ENCODE results near the gene SOX4.
A peak's percentile ranks its signal among the peaks of the same experiment; 100 is the strongest.

SOX4 gene

GRCh38 chr6:21595285-21596144 is 2.0 kb downstream of the SOX4 start:
- no peaks in the 10 kb centered on the region for H4K20me1 ChIP-seq (ENCODE audit: control insufficient read depth, insufficient read depth, low read depth, low read length)
- peaks cover 26% of the 10 kb centered on the region for H3K79me2 ChIP-seq (ENCODE audit: control insufficient read depth, low read length)

GRCh38 chr6:21596145-21596948 is 2.8 kb downstream of the SOX4 start:
- H3K4me1 ChIP-seq (ENCODE audit: control insufficient read depth, low read length): peaks cover 46% of the 10 kb centered on the region
- peaks cover 9% of the 10 kb centered on the region; the same call in 1 of the 2 replicates for H3F3A ChIP-seq (ENCODE audit: control insufficient read depth, insufficient read depth)
- H3K36me3 ChIP-seq (ENCODE audit: control insufficient read depth, low read length): 0 out of 2 replicates have a peak, but pooled peaks cover 4% of the 10 kb centered on the region
- peak overlapping the region; percentile 83 for H3K4me2 ChIP-seq (ENCODE audit: low read length)
- peak overlapping the region; percentile 91 for H3K4me3 ChIP-seq (ENCODE audit: low read length)
- peak overlapping the region; percentile 58 for H3K27ac ChIP-seq (ENCODE audit: low read depth, low read length)
- H3K79me2 ChIP-seq (ENCODE audit: control insufficient read depth, low read length): peaks cover 26% of the 10 kb centered on the region
- H3K27me3 ChIP-seq (ENCODE audit: control insufficient read depth, low read length): 0 out of 2 replicates have a peak, but pooled peaks cover 5% of the 10 kb centered on the region
- no peaks in the 10 kb centered on the region for H3K9me3 ChIP-seq (ENCODE audit: control insufficient read depth, insufficient read depth, low read length)
- H4K20me1 ChIP-seq (ENCODE audit: control insufficient read depth, insufficient read depth, low read depth, low read length): no peaks in the 10 kb centered on the region
- no peaks in the 10 kb centered on the region for H3K9me2 ChIP-seq (replicated peaks; ENCODE audit: control insufficient read depth, low read length)
- TF ChIP-seq EZH2phosphoT487 (IDR thresholded peaks at IDR 0.05; ENCODE audit: borderline replicate concordance, low read length) (no peak), CTCF (IDR thresholded peaks at IDR 0.05; ENCODE audit: low read depth, low read length, poor library complexity, severe bottlenecking) (no peak)

More at GRCh38 chr6:21595285-21596144, 2.0 kb downstream of the SOX4 start:
- Histone ChIP-seq H3K4me1 (ENCODE audit: control insufficient read depth, low read length) (peaks cover 46% of the 10 kb centered on the region), H3K9me2 (replicated peaks; ENCODE audit: control insufficient read depth, low read length) (no peaks in the 10 kb centered on the region), H3K4me2 (ENCODE audit: low read length) (peak overlapping the region; percentile 85), H3K9me3 (ENCODE audit: control insufficient read depth, insufficient read depth, low read length) (no peaks in the 10 kb centered on the region), H3F3A (ENCODE audit: control insufficient read depth, insufficient read depth) (peaks cover 9% of the 10 kb centered on the region; the same call in 1 of the 2 replicates), H3K36me3 (ENCODE audit: control insufficient read depth, low read length) (0 out of 2 replicates have a peak, but pooled peaks cover 4% of the 10 kb centered on the region), H3K4me3 (ENCODE audit: low read length) (peak overlapping the region; percentile 91), H3K27me3 (ENCODE audit: control insufficient read depth, low read length) (0 out of 2 replicates have a peak, but pooled peaks cover 9% of the 10 kb centered on the region), H3K27ac (ENCODE audit: low read depth, low read length) (peak overlapping the region; percentile 58; the same call in 1 of the 2 replicates)
- TF ChIP-seq EZH2phosphoT487 (IDR thresholded peaks at IDR 0.05; ENCODE audit: borderline replicate concordance, low read length) (no peak), CTCF (IDR thresholded peaks at IDR 0.05; ENCODE audit: low read depth, low read length, poor library complexity, severe bottlenecking) (no peak)

- Histone ChIP-seq H3K27ac (ENCODE audit: low read depth, low read length) (peak overlapping the region; percentile 58), H3K9me2 (replicated peaks; ENCODE audit: control insufficient read depth, low read length) (no peaks in the 10 kb centered on the region), H3K27me3 (ENCODE audit: control insufficient read depth, low read length) (0 out of 2 replicates have a peak, but pooled peaks cover 5% of the 10 kb centered on the region), H4K20me1 (ENCODE audit: control insufficient read depth, insufficient read depth, low read depth, low read length) (no peaks in the 10 kb centered on the region), H3K79me2 (ENCODE audit: control insufficient read depth, low read length) (peaks cover 26% of the 10 kb centered on the region), H3K4me3 (ENCODE audit: low read length) (peak overlapping the region; percentile 91), H3K4me2 (ENCODE audit: low read length) (peak overlapping the region; percentile 83), H3K4me1 (ENCODE audit: control insufficient read depth, low read length) (peaks cover 46% of the 10 kb centered on the region), H3K36me3 (ENCODE audit: control insufficient read depth, low read length) (0 out of 2 replicates have a peak, but pooled peaks cover 4% of the 10 kb centered on the region), H3F3A (ENCODE audit: control insufficient read depth, insufficient read depth) (peaks cover 9% of the 10 kb centered on the region; the same call in 1 of the 2 replicates), H3K9me3 (ENCODE audit: control insufficient read depth, insufficient read depth, low read length) (no peaks in the 10 kb centered on the region)
- TF ChIP-seq EZH2phosphoT487 (IDR thresholded peaks at IDR 0.05; ENCODE audit: borderline replicate concordance, low read length) (no peak), CTCF (IDR thresholded peaks at IDR 0.05; ENCODE audit: low read depth, low read length, poor library complexity, severe bottlenecking) (peak; percentile 63)
These were observed 3.6 kb downstream of the SOX4 start for GRCh38 chr6:21596949-21597682.

All from DOHH2 (cell line).